Amniotic epithelial cell (primary cell): ENCODE results near the gene CCDC116.
"Not testable (repeated sequence)": the region's sequence is repeated elsewhere in the genome, so short reads cannot be mapped to it uniquely, and the experiment has no call there.

Experiments used
- DNase-seq: peaks from one replicate; pipeline ENCODE4 v3.0.0-alpha.2; 2010; ENCODE audit warnings: low read depth

Gene CCDC116

DNA sequence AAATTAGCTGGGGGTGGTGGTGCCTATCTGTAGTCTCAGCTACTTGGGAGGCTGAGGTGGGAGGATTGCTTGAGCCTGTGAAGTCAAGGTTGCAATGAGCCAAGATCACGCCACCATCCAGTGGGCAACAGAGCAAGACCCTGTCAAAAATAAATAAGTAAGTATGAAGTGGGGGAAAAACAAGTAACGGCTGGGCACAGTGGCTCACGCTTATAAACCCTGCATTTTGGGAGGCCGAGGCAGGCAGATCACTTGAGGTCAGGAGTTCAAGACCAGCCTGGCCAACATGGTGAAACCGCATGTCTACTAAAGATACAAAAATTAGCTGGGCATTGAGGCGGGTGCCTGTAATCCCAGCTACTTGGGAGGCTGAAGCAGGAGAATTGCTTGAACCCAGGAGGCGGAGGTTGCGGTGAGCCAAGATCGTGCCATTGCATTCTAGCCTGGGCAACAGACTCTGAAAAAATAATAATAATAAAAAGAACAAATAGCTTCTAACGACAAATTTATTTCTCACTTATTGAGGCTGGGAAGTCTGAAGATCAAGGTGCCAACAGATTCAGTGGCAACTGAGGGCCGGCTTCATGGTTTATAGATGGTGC is 22.9 kb upstream of the CCDC116 start:
- not testable (repeated sequence) for DNase-seq

DNA sequence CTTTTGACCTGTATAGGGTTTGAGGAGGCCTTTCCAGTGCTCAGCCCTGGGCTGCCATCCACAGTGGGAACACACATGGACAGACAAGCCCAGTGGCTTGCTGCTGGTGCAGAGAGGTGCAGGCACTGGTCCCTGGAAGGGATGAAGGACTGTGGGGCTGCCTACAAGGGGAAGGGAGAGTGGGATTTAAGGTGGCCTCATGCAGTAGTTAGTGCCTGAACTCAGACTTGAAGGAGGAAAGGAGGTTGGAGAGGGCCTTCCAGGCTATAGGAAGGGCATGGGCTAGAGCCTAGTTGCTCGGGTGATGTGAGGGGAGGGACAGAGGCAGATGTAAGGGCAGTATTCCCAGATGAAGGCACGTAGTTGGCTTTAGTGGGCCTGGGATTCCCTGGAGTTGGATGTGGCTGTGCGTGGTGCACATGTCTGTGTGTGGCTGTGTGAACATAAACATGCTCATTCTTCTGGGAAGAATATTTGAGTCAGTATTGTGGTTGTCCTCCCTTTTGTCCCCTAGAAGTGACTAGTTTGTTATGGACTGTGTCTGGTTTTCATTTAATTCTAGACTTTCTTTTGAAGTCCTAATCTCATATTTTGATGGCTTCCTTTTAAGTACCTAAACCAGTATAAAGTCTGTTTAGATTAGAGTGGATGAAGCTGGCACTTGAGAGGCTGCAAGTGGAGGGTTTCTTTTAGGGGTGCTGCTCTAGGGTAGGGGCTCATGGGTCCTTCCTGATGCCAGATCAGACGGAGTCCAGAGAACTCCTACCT is 21.2 kb upstream of the CCDC116 start:
- no peak for DNase-seq

DNA sequence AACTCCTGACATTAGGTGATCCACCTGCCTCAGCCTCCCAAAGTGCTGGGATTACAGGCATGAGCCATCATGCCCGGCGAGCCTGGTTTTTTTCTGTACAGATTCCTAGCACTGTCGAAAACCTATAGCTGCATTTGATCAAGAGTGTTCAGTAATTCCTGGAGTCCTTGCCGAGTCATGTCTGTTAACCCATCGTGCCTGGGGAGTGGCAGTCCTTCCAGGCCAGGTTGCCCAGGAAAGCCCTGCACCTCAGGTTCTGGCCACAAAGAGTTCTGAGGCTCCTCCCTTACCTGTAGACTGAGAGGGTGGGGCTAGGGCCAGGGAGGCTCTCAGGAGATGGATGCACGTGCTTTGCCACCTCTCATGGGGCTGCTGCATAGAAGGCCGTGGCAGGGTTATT is 19.7 kb upstream of the CCDC116 start:
- no peak for DNase-seq

DNA sequence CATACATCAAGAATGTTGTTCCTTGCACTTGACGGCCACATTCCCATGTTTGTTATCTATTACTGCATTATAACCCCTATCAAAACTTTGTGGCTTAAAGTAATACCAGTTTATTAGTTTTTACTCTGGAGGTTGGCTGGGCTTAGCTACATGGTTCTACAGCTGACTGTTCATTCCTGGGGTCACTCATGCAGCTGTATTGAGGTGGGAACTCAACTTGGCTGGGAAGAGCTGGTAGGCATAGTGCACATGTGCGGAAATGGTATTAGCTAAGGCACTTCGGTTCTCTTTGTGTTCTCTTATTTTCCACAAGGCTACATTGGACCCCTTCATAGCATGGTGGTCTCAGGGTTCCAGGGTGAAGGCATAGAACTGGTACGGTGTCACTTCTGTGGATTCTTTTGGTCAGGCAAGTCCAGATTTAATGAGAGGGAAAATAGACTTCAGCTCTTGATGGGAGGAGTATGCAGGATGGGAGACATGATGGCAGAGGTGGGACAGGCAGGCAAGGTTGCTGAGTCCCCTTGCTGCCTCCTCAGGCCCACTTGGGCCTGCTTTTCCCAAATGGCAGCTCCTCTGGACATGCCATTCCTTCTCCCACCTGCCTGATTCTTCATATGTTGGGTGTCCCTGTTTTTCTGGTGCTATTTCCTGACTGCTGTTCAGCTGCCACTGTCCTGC is 18.9 kb upstream of the CCDC116 start:
- no peak for DNase-seq

- DNase-seq, result no peak
Measured at GRCh38 chr22:21615731-21616130, 16.8 kb upstream of the CCDC116 start.

DNA sequence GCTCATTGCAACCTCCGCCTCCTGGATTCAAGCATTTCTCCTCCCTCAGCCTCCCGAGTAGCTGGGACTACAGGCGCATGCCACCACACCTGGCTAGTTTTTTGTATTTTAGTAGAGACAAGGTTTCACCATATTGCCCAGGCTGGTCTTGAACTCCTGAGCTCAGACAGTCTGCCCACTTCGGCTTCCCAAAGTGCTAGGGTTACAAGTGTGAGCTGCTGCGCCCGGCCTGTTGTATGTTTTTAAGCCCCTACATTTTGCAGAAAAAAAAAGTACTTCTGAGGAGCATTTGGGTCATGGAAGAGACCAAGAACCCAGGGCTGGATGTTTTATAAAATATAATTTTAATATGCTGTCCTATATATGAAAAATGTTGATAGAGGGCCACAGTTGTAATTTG is 15.2 kb upstream of the CCDC116 start:
- not testable (repeated sequence) for DNase-seq

DNA sequence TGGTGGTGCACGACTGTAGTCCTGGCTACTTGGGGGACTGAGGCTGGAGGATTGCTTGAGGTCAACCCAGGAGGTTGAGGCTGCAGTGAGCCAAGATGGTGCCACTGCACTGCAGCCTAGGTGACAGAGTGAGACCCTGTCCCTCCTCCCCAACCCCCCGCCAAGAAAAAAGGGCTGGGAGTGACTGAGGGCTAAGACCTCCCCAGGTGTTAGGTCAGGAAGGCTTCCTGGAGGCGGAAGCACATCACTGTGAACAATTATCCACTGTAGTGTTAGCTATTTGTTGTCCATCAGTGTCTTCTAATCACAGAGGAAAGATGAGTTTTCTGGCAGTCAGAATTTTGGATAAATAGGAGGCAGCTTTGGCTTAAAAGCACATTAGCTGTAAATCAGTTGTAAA is 11.5 kb upstream of the CCDC116 start:
- DNase-seq, result no peak

GRCh38 chr22:21622011-21622918 is 10.3 kb upstream of the CCDC116 start:
- no peak for DNase-seq

GRCh38 chr22:21622919-21623647 is 9.5 kb upstream of the CCDC116 start:
- no peak for DNase-seq

DNA sequence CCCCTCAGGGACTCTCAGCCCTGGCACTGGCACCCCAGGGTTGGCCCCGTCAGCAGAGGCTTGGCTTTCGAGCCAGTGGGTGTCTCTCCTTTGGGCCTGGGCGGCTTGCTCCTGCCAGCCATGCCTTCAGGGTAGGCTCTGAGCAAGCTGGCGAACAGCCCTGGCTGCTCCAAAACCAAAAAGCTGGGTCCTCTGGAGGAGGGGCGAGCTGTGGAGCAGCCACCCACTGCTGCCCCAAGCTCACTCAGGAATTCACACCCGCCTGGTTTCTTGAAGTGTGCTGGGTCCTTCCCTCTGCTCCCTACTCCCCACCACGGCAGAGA is 9.0 kb upstream of the CCDC116 start:
- no peak for DNase-seq

DNA sequence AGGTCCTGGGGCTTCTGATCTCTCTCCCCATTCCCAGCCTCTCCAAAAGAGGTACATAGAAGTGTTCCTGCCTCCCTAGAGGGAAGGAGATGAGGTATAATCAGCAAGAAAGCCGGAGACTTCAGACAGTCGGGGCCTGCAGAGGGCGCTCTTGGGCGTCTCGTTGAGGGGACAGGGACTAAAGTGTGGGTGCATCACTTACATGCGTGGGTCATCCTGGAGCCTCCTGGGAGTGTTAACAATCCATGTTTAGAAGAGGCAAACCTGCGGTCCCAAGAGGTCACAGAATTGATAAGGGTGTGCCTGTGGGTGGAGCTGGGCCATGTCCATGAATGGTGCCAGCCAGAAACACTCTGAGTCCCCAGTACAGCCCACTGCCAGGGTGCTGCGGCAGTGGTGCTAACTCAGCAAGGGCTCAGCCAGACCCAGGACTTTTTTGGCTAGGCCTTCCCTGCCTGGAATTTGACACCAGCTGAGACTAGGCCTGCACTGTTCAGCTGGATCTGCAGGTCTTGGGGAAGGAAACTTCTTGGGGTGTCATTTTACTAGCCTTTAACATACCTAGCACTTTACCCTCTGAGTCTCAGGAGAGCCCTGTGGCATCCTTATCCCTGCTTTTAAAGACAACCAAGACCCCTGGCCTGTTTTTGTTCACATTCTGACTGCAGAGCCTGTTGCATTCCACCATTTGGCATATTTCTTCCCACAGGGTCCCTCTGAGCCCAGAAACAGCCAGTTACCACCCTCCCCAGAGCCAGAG is 8.3 kb upstream of the CCDC116 start:
- no peak for DNase-seq

GRCh38 chr22:21624880-21625791 is 7.4 kb upstream of the CCDC116 start:
- DNase-seq, result no peak

- DNase-seq, result no peak
Measured at GRCh38 chr22:21626073-21626734, 6.4 kb upstream of the CCDC116 start.

DNA sequence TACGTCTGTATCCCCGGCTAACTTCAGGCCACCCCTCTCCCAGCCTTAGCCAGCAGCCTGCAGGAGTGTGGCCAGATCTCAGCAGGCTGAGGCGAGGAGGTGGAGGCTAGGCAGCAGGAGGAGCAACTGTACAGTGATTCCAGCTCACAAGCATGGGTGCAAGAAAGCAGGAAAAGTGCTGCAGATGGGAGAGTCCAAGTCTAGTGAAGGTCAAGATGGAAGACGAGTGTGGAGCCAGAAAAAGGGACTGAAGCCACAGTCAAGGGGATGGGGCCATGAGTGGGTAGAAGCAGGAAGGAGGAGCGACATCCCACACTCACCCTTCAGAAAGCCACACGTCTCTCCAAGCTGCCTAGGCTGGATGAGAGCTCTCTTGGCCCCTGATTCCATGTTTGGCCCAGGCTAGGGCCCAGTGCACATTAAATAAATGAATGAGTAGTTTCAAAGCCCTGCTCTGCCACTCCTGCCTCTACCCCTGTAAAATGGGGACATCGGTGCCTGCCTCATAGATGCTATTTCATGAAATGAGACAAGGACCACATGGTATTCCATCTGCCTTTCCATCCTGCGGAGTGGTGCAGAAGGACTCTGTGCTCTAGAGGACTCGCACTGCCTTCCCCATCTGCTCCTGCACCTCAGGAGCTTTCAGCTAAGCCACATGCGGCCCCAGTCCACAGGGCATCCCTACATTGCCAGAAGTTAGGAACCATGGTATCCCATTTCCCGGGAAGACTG is 5.7 kb upstream of the CCDC116 start:
- DNase-seq, result no peak

GRCh38 chr22:21628386-21629254 is 3.9 kb upstream of the CCDC116 start:
- DNase-seq, result no peak

GRCh38 chr22:21629255-21630149 is 3.1 kb upstream of the CCDC116 start, which contains the start of gene YDJC:
Gene YDJC, minus strand, starts transcription at chr22:21630022. Its CDS starts 8 bp downstream, at chr22:21630014.
- peak; percentile 87 for DNase-seq
